GM18861 (cell line): Measurements from ENCODE around the gene C9orf152.

Experiments
- ATAC-seq: cut with Tn5 transposase; IDR thresholded peaks from one replicate; pipeline ENCODE4 v1.9.1; 2021; ENCODE audit not compliant: unreplicated experiment

C9orf152 gene

GRCh38 chr9:110183208-110184145 lies 24.5 kb downstream of the C9orf152 start:
- ATAC-seq, result peak; percentile 72

- ATAC-seq, result no peak
Measured at GRCh38 chr9:110180511-110181434, 27.2 kb downstream of the C9orf152 start.

- no peak for ATAC-seq
Measured at GRCh38 chr9:110179734-110180133, 28.2 kb downstream of the C9orf152 start.

GRCh38 chr9:110178281-110178680 lies 29.7 kb downstream of the C9orf152 start:
- ATAC-seq, result no peak

GRCh38 chr9:110175275-110175968 lies 32.5 kb downstream of the C9orf152 start:
- ATAC-seq, result no peak

- no peak for ATAC-seq
Measured at GRCh38 chr9:110173322-110173642, 34.7 kb downstream of the C9orf152 start.

- ATAC-seq, result no peak
Measured at GRCh38 chr9:110170357-110171257, 37.4 kb downstream of the C9orf152 start.

- ATAC-seq, result no peak
Measured at GRCh38 chr9:110168486-110168885, 39.5 kb downstream of the C9orf152 start.

GRCh38 chr9:110161940-110162339 lies 46.0 kb downstream of the C9orf152 start:
- ATAC-seq, result no peak

- no peak for ATAC-seq
Measured at GRCh38 chr9:110160685-110161084, 47.3 kb downstream of the C9orf152 start.

- no peak for ATAC-seq
Measured at GRCh38 chr9:110160123-110160522, 47.8 kb downstream of the C9orf152 start.

GRCh38 chr9:110157823-110158664 lies 49.9 kb downstream of the C9orf152 start:
- no peak for ATAC-seq

GRCh38 chr9:110156902-110157301 lies 51.1 kb downstream of the C9orf152 start:
- peak; percentile 80 for ATAC-seq

- no peak for ATAC-seq
Measured at GRCh38 chr9:110156416-110156815, 51.5 kb downstream of the C9orf152 start.

- ATAC-seq, result no peak
Measured at GRCh38 chr9:110155751-110156150, 52.2 kb downstream of the C9orf152 start.

- no peak for ATAC-seq
Measured at GRCh38 chr9:110153431-110153830, 54.5 kb downstream of the C9orf152 start.

GRCh38 chr9:110152704-110153374 lies 55.1 kb downstream of the C9orf152 start:
- no peak for ATAC-seq
